ENCODE data around the gene TSPAN8. TPM values are rescaled to one million over a fixed set of nuclear protein-coding genes. Genes with fewer than 3 reads are reported as not detected.
A peak's percentile ranks its signal among the peaks of the same experiment; 100 is the strongest.

Gene TSPAN8
- 1,000 to 10,000 TPM in 2 of 4 donors, 100 to 1,000 TPM in 2; 798 to 2,154 (median 1,071) TPM for polyA plus RNA-seq
- long read RNA-seq, donor 1, transcript TSPAN8-203 (8 exons, 1,168 nt): major isoform, 1,017 of 3,832 reads
- long read RNA-seq, donor 1, transcript TSPAN8-201 (9 exons, 1,227 nt): minor isoform, 171 of 3,832 reads
- long read RNA-seq, donor 1, partial matches to known transcripts: 2,571 of 3,832 reads
- long read RNA-seq, donor 1, other reads (novel, unspliced or antisense): 66 of 3,832 reads
- long read RNA-seq, donor 2, transcript TSPAN8-201 (9 exons, 1,227 nt): minor isoform, 12 of 646 reads
- long read RNA-seq, donor 2, transcript TSPAN8-203 (8 exons, 1,168 nt): major isoform, 184 of 646 reads
- long read RNA-seq, donor 2, partial matches to known transcripts: 450 of 646 reads
- long read RNA-seq, donor 2, other reads (novel, unspliced or antisense): 0 of 646 reads
- long read RNA-seq, donor 3, transcript TSPAN8-206 (6 exons, 759 nt): minor isoform, 5 of 1,508 reads
- long read RNA-seq, donor 3, transcript TSPAN8-201 (9 exons, 1,227 nt): minor isoform, 23 of 1,508 reads
- long read RNA-seq, donor 3, transcript TSPAN8-203 (8 exons, 1,168 nt): major isoform, 219 of 1,508 reads
- long read RNA-seq, donor 3, partial matches to known transcripts: 1,255 of 1,508 reads
- long read RNA-seq, donor 3, other reads (novel, unspliced or antisense): 5 of 1,508 reads
- long read RNA-seq, donor 4, partial matches to known transcripts: 27 of 34 reads
- long read RNA-seq, donor 4, other reads (novel, unspliced or antisense): 0 of 34 reads
- long read RNA-seq, donor 5, transcript TSPAN8-201 (9 exons, 1,227 nt): minor isoform, 26 of 141 reads
- long read RNA-seq, donor 5, transcript TSPAN8-203 (8 exons, 1,168 nt): major isoform, 40 of 141 reads
- long read RNA-seq, donor 5, partial matches to known transcripts: 75 of 141 reads
- long read RNA-seq, donor 5, other reads (novel, unspliced or antisense): 0 of 141 reads
- long read RNA-seq, donor 6, transcript TSPAN8-206 (6 exons, 759 nt): minor isoform, 5 of 568 reads
- long read RNA-seq, donor 6, transcript TSPAN8-203 (8 exons, 1,168 nt): major isoform, 263 of 568 reads
- long read RNA-seq, donor 6, transcript TSPAN8-201 (9 exons, 1,227 nt): minor isoform, 25 of 568 reads
- long read RNA-seq, donor 6, partial matches to known transcripts: 275 of 568 reads
- long read RNA-seq, donor 6, other reads (novel, unspliced or antisense): 0 of 568 reads
- long read RNA-seq, donor 7: 0 reads
- long read RNA-seq, donor 8, partial matches to known transcripts: 0 of 1 reads
- long read RNA-seq, donor 8, other reads (novel, unspliced or antisense): 0 of 1 reads
- long read RNA-seq, donor 9, transcript TSPAN8-201 (9 exons, 1,227 nt): minor isoform, 5 of 281 reads
- long read RNA-seq, donor 9, transcript TSPAN8-203 (8 exons, 1,168 nt): major isoform, 72 of 281 reads
- long read RNA-seq, donor 9, partial matches to known transcripts: 203 of 281 reads
- long read RNA-seq, donor 9, other reads (novel, unspliced or antisense): 0 of 281 reads
- long read RNA-seq, donor 10, transcript TSPAN8-201 (9 exons, 1,227 nt): minor isoform, 204 of 919 reads
- long read RNA-seq, donor 10, transcript TSPAN8-203 (8 exons, 1,168 nt): major isoform, 306 of 919 reads
- long read RNA-seq, donor 10, partial matches to known transcripts: 389 of 919 reads
- long read RNA-seq, donor 10, other reads (novel, unspliced or antisense): 18 of 919 reads

DNA sequence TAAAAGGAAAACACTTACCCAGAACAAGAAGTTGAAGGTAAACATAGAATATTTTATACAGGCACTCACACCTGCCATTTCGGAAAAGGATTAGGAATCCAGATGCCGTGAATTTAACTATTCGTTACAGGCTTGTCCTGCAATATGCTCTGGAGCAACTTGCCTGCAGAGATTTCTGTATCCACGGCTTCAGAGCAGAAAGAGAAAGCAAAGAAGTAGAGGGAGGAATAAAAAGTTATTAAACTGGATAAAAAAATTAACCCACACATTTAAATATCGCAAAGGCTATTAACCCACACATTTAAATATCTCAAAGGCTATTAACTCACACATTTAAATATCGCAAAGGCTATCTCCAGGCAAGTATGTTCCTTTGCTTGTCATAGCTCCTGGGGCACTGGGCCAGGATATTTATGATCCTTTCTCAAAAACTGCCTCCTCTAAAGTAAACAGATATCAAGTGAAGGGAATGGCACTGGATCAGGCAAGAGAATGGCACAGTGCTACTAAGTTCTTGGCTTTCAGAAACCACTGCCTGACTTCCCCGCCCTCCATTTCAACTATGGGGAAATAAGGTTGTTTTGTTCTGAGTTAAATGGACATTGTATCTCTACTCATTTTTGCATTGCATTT is at the start of gene TSPAN8:
Gene TSPAN8 (minus strand): TSS at position 399 of the 633 bp plus-strand sequence. CDS start 321 bp downstream, at position 78.
- Histone ChIP-seq H3K36me3 (ENCODE audit: control insufficient read depth in 3 of 3, insufficient read depth in 2 of 3, low read depth in 1 of 3, low read length in 3 of 3) (no peaks in the 10 kb centered on the region), H3K9me3 (ENCODE audit: control insufficient read depth in 2 of 2, insufficient read depth in 1 of 2, low read depth in 1 of 2, low read length in 1 of 2) (no peaks in the 10 kb centered on the region), H3K4me3 (ENCODE audit: low read depth in 1 of 3, low read length in 3 of 3) (peak within 1 kb of the TSS; percentile 51 to 65 (median 61)), H3K27ac (ENCODE audit: low read depth in 1 of 3, low read length in 2 of 3) (peak within 1 kb of the TSS; percentile 32 to 90 (median 83)), H3K27me3 (ENCODE audit: control insufficient read depth in 3 of 3, insufficient read depth in 3 of 3, low read length in 3 of 3) (no peaks in the 10 kb centered on the region), H3K4me1 (ENCODE audit: control insufficient read depth in 3 of 3, insufficient read depth in 2 of 3, low read depth in 1 of 3, low read length in 2 of 3) (peaks cover 0 to 38% (median 8%) of the 10 kb centered on the region in 3 donors)
- DNase-seq: peak; percentile 86 to 97
- WGBS, 3 donors: 10 to 44% (median 33%) methylated on average over 7 of the region's 7 CpGs
- peak; percentile 76 for FAIRE-seq

DNA sequence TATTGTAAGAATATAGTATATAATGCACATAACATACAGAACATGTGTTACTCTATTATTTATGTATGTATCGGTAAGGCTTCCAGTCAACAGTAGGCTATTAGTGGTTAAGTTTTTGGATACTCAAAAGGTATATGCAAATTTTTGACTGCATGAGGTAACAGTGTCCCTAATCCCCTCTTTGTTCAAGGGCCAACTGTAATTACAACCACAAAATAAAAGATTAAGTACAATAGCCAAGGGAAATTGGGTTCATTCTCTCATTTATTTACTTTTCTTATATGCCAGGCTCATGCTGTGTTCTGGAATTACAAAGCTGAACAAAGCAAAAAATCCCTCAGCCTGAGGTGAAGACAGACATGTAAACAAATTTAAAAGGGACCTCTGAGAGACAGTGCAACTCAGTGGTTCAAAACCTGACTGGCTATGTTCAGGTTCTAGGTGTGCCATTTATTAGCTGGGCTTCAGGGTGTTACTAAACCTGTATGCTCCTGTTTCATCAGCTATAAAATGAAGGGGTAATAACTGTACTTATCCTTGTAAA is 43.4 kb upstream of the TSPAN8 start:
- H3K27me3 ChIP-seq (ENCODE audit: control insufficient read depth in 3 of 3, insufficient read depth in 3 of 3, low read length in 3 of 3): no peaks in the 10 kb centered on the region
- H3K4me1 ChIP-seq (ENCODE audit: control insufficient read depth in 3 of 3, insufficient read depth in 2 of 3, low read depth in 1 of 3, low read length in 2 of 3): peaks cover 0 to 19% (median 2%) of the 10 kb centered on the region in 3 donors
- H3K27ac ChIP-seq (ENCODE audit: low read depth in 1 of 3, low read length in 2 of 3): no peak overlapping the region
- WGBS, 3 donors: 88 to 95% (median 94%) methylated on average over 1 of the region's 1 CpG
- DNase-seq (no peak), FAIRE-seq (no peak)
- peaks cover 0 to 3% of the 10 kb centered on the region in 2 donors for H3K9me3 ChIP-seq (ENCODE audit: control insufficient read depth in 2 of 2, insufficient read depth in 1 of 2, low read depth in 1 of 2, low read length in 1 of 2)
- H3K36me3 ChIP-seq (ENCODE audit: control insufficient read depth in 3 of 3, insufficient read depth in 2 of 3, low read depth in 1 of 3, low read length in 3 of 3): no peaks in the 10 kb centered on the region
- H3K4me3 ChIP-seq (ENCODE audit: low read depth in 1 of 3, low read length in 3 of 3): no peak overlapping the region

DNA sequence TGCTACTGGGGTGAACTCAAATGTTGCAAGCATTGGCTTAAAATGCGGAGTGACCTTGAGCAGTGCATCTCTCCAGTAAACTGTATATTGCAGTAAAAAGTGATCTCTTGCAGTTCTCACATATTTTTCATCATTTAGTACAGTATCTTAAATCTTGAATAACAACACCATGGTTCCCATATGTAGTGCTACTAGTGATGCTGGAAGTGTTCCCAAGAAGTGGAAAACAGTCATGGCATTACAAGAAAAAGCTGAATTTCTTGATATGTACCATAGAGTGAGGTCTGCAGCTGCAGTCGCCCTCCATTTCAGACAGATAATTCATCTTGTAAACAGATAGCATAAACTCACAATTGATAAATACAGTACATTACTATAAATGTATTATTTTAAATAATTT is 42.9 kb upstream of the TSPAN8 start:
- WGBS, 3 donors: 84 to 95% (median 90%) methylated on average over 2 of the region's 2 CpGs
- H3K27ac ChIP-seq (ENCODE audit: low read depth in 1 of 3, low read length in 2 of 3): no peak overlapping the region
- no peaks in the 10 kb centered on the region for H3K36me3 ChIP-seq (ENCODE audit: control insufficient read depth in 3 of 3, insufficient read depth in 2 of 3, low read depth in 1 of 3, low read length in 3 of 3)
- peaks cover 0 to 22% (median 2%) of the 10 kb centered on the region in 3 donors for H3K4me1 ChIP-seq (ENCODE audit: control insufficient read depth in 3 of 3, insufficient read depth in 2 of 3, low read depth in 1 of 3, low read length in 2 of 3)
- H3K27me3 ChIP-seq (ENCODE audit: control insufficient read depth in 3 of 3, insufficient read depth in 3 of 3, low read length in 3 of 3): no peaks in the 10 kb centered on the region
- H3K9me3 ChIP-seq (ENCODE audit: control insufficient read depth in 2 of 2, insufficient read depth in 1 of 2, low read depth in 1 of 2, low read length in 1 of 2): peaks cover 0 to 2% of the 10 kb centered on the region in 2 donors
- FAIRE-seq: no peak
- no peak overlapping the region for H3K4me3 ChIP-seq (ENCODE audit: low read depth in 1 of 3, low read length in 3 of 3)
- DNase-seq: no peak

DNA sequence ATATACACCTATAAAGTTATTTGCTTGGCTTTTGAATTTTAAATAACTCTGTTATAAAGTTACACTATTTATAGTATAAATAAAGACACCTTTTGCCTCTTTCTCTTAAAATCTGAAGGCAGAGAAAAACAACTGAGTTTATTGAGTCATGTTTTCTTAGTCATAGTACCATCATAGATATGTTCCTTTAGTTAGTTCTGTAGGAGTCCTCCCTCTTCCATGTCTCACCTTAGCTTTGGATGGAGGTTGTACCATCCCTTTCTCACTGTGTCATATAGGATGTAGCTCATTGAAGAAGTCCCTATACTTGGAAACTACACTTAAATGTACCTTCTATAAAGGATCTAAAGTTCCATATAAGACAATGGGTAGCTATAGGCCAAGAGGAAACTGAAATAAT is 39.7 kb upstream of the TSPAN8 start:
- no peak overlapping the region for H3K27ac ChIP-seq (ENCODE audit: low read depth in 1 of 3, low read length in 2 of 3)
- H3K27me3 ChIP-seq (ENCODE audit: control insufficient read depth in 3 of 3, insufficient read depth in 3 of 3, low read length in 3 of 3): no peaks in the 10 kb centered on the region
- peaks cover 0 to 28% (median 2%) of the 10 kb centered on the region in 3 donors for H3K4me1 ChIP-seq (ENCODE audit: control insufficient read depth in 3 of 3, insufficient read depth in 2 of 3, low read depth in 1 of 3, low read length in 2 of 3)
- no peak overlapping the region for H3K4me3 ChIP-seq (ENCODE audit: low read depth in 1 of 3, low read length in 3 of 3)
- FAIRE-seq: no peak
- H3K36me3 ChIP-seq (ENCODE audit: control insufficient read depth in 3 of 3, insufficient read depth in 2 of 3, low read depth in 1 of 3, low read length in 3 of 3): no peaks in the 10 kb centered on the region
- no peaks in the 10 kb centered on the region for H3K9me3 ChIP-seq (ENCODE audit: control insufficient read depth in 2 of 2, insufficient read depth in 1 of 2, low read depth in 1 of 2, low read length in 1 of 2)
- no peak for DNase-seq

DNA sequence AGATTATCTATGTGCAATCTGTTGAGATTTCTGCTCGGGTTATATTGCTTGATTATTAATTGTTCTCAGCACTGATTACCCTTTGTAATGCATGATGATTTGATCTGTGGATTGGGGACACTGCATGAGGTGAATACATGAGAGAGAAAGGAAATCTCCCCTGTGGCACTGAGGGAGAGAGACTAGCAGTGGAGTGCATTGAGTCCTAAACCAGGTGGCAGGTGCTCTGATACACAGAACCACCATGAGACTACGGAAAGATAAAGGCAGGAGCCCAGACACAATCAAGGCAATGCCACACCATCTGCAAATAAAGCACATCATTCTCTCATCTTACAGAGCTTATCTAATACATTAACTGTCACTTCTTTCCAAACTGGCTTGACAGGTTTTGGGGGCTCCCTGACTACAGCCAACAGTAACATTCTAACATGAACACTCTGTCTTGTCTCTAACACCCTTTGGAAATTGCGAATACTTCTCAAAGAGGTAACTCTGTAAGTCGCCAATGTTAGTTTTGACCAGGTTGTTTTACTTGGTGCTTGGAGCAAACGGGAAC is 37.6 kb upstream of the TSPAN8 start:
- FAIRE-seq: no peak
- 25 to 56% (median 41%) methylated on average over 5 of the region's 5 CpGs for WGBS, 3 donors

DNA sequence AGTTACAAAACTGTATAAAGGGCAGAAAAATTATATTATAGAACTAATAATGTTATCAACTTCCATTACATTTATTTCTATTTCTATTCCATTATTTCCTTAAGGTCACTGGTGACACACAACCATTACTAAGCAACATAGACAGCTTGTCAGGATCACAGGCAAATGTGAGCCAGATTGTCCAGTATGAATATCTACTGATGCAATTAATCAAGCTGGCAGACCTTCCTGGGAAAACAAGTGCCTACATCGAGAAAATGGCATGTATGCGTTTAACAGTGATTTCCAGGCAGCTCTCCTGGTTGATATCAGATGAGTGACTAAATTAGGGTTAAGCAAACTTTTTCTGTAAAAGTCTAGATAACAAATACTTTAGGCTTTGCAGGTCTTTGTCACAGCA is 36.9 kb upstream of the TSPAN8 start:
- H3K36me3 ChIP-seq (ENCODE audit: control insufficient read depth in 3 of 3, insufficient read depth in 2 of 3, low read depth in 1 of 3, low read length in 3 of 3): no peaks in the 10 kb centered on the region
- H3K4me3 ChIP-seq (ENCODE audit: low read depth in 1 of 3, low read length in 3 of 3): no peak overlapping the region
- no peak overlapping the region for H3K27ac ChIP-seq (ENCODE audit: low read depth in 1 of 3, low read length in 2 of 3)
- H3K27me3 ChIP-seq (ENCODE audit: control insufficient read depth in 3 of 3, insufficient read depth in 3 of 3, low read length in 3 of 3): no peaks in the 10 kb centered on the region
- no peak for FAIRE-seq
- WGBS, 3 donors: 46 to 64% (median 59%) methylated on average over 2 of the region's 2 CpGs
- no peaks in the 10 kb centered on the region for H3K9me3 ChIP-seq (ENCODE audit: control insufficient read depth in 2 of 2, insufficient read depth in 1 of 2, low read depth in 1 of 2, low read length in 1 of 2)
- peaks cover 0 to 28% (median 2%) of the 10 kb centered on the region in 3 donors for H3K4me1 ChIP-seq (ENCODE audit: control insufficient read depth in 3 of 3, insufficient read depth in 2 of 3, low read depth in 1 of 3, low read length in 2 of 3)
- DNase-seq: no peak

More for the DNA sequence above, 37.6 kb upstream of the TSPAN8 start:
- DNase-seq: peak; percentile 25 to 77
- Histone ChIP-seq H3K4me3 (ENCODE audit: low read depth in 1 of 3, low read length in 3 of 3) (no peak overlapping the region), H3K4me1 (ENCODE audit: control insufficient read depth in 3 of 3, insufficient read depth in 2 of 3, low read depth in 1 of 3, low read length in 2 of 3) (peaks cover 0 to 28% (median 2%) of the 10 kb centered on the region in 3 donors), H3K9me3 (ENCODE audit: control insufficient read depth in 2 of 2, insufficient read depth in 1 of 2, low read depth in 1 of 2, low read length in 1 of 2) (no peaks in the 10 kb centered on the region), H3K27me3 (ENCODE audit: control insufficient read depth in 3 of 3, insufficient read depth in 3 of 3, low read length in 3 of 3) (no peaks in the 10 kb centered on the region), H3K27ac (ENCODE audit: low read depth in 1 of 3, low read length in 2 of 3) (peak overlapping the region in 1 of 3 donors; percentile 54), H3K36me3 (ENCODE audit: control insufficient read depth in 3 of 3, insufficient read depth in 2 of 3, low read depth in 1 of 3, low read length in 3 of 3) (no peaks in the 10 kb centered on the region)

DNA sequence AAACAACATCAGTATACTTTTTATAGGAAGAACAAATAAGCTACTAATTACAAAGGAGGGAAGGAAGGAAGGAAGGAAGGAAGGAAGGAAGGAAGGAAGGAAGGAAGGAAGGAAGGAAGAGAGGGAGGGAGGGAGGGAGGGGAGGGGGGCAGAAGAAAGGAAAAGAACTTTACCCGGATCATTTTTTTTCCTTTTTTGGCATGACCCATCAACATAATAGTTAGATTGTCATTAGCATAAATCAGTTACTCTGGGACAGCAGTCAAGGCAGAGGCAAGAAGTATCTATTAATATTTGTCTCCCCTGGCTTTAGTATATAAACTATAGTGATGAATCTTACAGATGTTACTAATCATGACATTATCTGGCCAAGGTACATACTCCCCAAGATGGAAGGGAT is 35.2 kb upstream of the TSPAN8 start:
- Histone ChIP-seq H3K36me3 (ENCODE audit: control insufficient read depth in 3 of 3, insufficient read depth in 2 of 3, low read depth in 1 of 3, low read length in 3 of 3) (no peaks in the 10 kb centered on the region), H3K9me3 (ENCODE audit: control insufficient read depth in 2 of 2, insufficient read depth in 1 of 2, low read depth in 1 of 2, low read length in 1 of 2) (no peaks in the 10 kb centered on the region), H3K27me3 (ENCODE audit: control insufficient read depth in 3 of 3, insufficient read depth in 3 of 3, low read length in 3 of 3) (no peaks in the 10 kb centered on the region), H3K27ac (ENCODE audit: low read depth in 1 of 3, low read length in 2 of 3) (no peak overlapping the region), H3K4me1 (ENCODE audit: control insufficient read depth in 3 of 3, insufficient read depth in 2 of 3, low read depth in 1 of 3, low read length in 2 of 3) (peaks cover 0 to 17% (median 0%) of the 10 kb centered on the region in 3 donors), H3K4me3 (ENCODE audit: low read depth in 1 of 3, low read length in 3 of 3) (no peak overlapping the region)
- 81 to 85% (median 85%) methylated on average over 1 of the region's 1 CpG for WGBS, 3 donors
- FAIRE-seq: no peak
- DNase-seq: no peak

Data from small intestine (tissue), 16 donors.